HAP-1 (cell line): Measurements from ENCODE around the gene CAMK2D.

ENCODE experiments used
- DNase-seq, 2 experiments: peaks; one replicate each; pipeline ENCODE4 v3.0.0-alpha.2; 2016 to 2020; ENCODE audit warnings: low spot score in 2 of 2
- H3K27me3 ChIP-seq: fragments of 250-450 bp; sonication (Bioruptor Pico); 2 replicates; pipeline ENCODE4 v1.5.1; 2020; ENCODE audit warnings: low read depth, mild to moderate bottlenecking, moderate library complexity
- H3K36me3 ChIP-seq: fragments of 250-450 bp; sonication (Bioruptor Pico); replicated peaks from 2 replicates; pipeline ENCODE4 v1.5.1; 2020; ENCODE audit warnings: mild to moderate bottlenecking
- H3K4me1 ChIP-seq: fragments of 250-450 bp; sonication (Bioruptor Pico); 2 replicates; pipeline ENCODE4 v1.5.1; 2020; ENCODE audit warnings: mild to moderate bottlenecking
- H3K4me3 ChIP-seq: fragments of 250-450 bp; sonication (Bioruptor Pico); 2 replicates; pipeline ENCODE4 v1.5.1; 2020; ENCODE audit warnings: mild to moderate bottlenecking, moderate library complexity
- H3K9me3 ChIP-seq: fragments of 250-450 bp; sonication (Bioruptor Pico); 2 replicates; pipeline ENCODE4 v1.5.1; 2020; ENCODE audit warnings: mild to moderate bottlenecking, moderate library complexity
- in situ Hi-C: fragments of 300-500 bp; cut with MboI; formaldehyde crosslinking; loops from 3 replicates; pipeline ENCODE4 v1.14.3; 2020; ENCODE audit warnings: low sequenced_read_pairs, inconsistent platforms, mixed read lengths

CAMK2D gene

GRCh38 chr4:113420938-113421337 is 340.6 kb downstream of the CAMK2D start:
- no peaks in the 10 kb centered on the region for H3K36me3 ChIP-seq
- H3K9me3 ChIP-seq = peaks cover 6% of the 10 kb centered on the region
- H3K27me3 ChIP-seq = no peaks in the 10 kb centered on the region
- no peak for DNase-seq
- no peaks in the 10 kb centered on the region for H3K4me1 ChIP-seq
- H3K4me3 ChIP-seq = no peak overlapping the region
- in situ Hi-C loops = no loop called here

GRCh38 chr4:113419631-113420030 is 341.9 kb downstream of the CAMK2D start:
- H3K4me3 ChIP-seq = no peak overlapping the region
- DNase-seq = no peak
- no peaks in the 10 kb centered on the region for H3K27me3 ChIP-seq
- H3K36me3 ChIP-seq = no peaks in the 10 kb centered on the region
- in situ Hi-C loops = no loop called here
- H3K9me3 ChIP-seq = peaks cover 6% of the 10 kb centered on the region
- no peaks in the 10 kb centered on the region for H3K4me1 ChIP-seq

GRCh38 chr4:113411496-113411938 is 350.0 kb downstream of the CAMK2D start:
- no peaks in the 10 kb centered on the region for H3K4me1 ChIP-seq
- no peak overlapping the region for H3K4me3 ChIP-seq
- in situ Hi-C loops = no loop called here
- no peaks in the 10 kb centered on the region for H3K9me3 ChIP-seq
- no peak for DNase-seq
- H3K27me3 ChIP-seq = no peaks in the 10 kb centered on the region
- no peaks in the 10 kb centered on the region for H3K36me3 ChIP-seq

GRCh38 chr4:113410686-113411085 is 350.9 kb downstream of the CAMK2D start:
- Histone ChIP-seq H3K27me3 (no peaks in the 10 kb centered on the region), H3K4me1 (no peaks in the 10 kb centered on the region), H3K4me3 (no peak overlapping the region), H3K9me3 (no peaks in the 10 kb centered on the region), H3K36me3 (no peaks in the 10 kb centered on the region)
- no peak for DNase-seq
- in situ Hi-C loops = no loop called here

GRCh38 chr4:113409181-113409580 is 352.4 kb downstream of the CAMK2D start:
- Histone ChIP-seq H3K27me3 (no peaks in the 10 kb centered on the region), H3K9me3 (no peaks in the 10 kb centered on the region), H3K36me3 (no peaks in the 10 kb centered on the region), H3K4me1 (no peaks in the 10 kb centered on the region), H3K4me3 (no peak overlapping the region)
- in situ Hi-C loops = no loop called here
- no peak for DNase-seq

- Histone ChIP-seq H3K27me3 (no peaks in the 10 kb centered on the region), H3K9me3 (no peaks in the 10 kb centered on the region), H3K4me3 (no peak overlapping the region), H3K36me3 (no peaks in the 10 kb centered on the region), H3K4me1 (no peaks in the 10 kb centered on the region)
- in situ Hi-C loops = no loop called here
- no peak for DNase-seq
These were observed 354.1 kb downstream of the CAMK2D start for GRCh38 chr4:113407409-113407808.

GRCh38 chr4:113406723-113407016 is 354.9 kb downstream of the CAMK2D start:
- no peaks in the 10 kb centered on the region for H3K27me3 ChIP-seq
- no peaks in the 10 kb centered on the region for H3K36me3 ChIP-seq
- DNase-seq = no peak
- in situ Hi-C loops = no loop called here
- no peak overlapping the region for H3K4me3 ChIP-seq
- no peaks in the 10 kb centered on the region for H3K4me1 ChIP-seq
- H3K9me3 ChIP-seq = no peaks in the 10 kb centered on the region

GRCh38 chr4:113405874-113406722 is 355.4 kb downstream of the CAMK2D start:
- H3K4me3 ChIP-seq = no peak overlapping the region
- in situ Hi-C loops = no loop called here
- no peak for DNase-seq

GRCh38 chr4:113404841-113405240 is 356.7 kb downstream of the CAMK2D start:
- Histone ChIP-seq H3K27me3 (no peaks in the 10 kb centered on the region), H3K4me1 (no peaks in the 10 kb centered on the region), H3K36me3 (no peaks in the 10 kb centered on the region), H3K4me3 (no peak overlapping the region), H3K9me3 (no peaks in the 10 kb centered on the region)
- in situ Hi-C loops = no loop called here
- no peak for DNase-seq

More at GRCh38 chr4:113405874-113406722, 355.4 kb downstream of the CAMK2D start:
- Histone ChIP-seq H3K9me3 (no peaks in the 10 kb centered on the region), H3K27me3 (no peaks in the 10 kb centered on the region), H3K4me1 (no peaks in the 10 kb centered on the region), H3K36me3 (no peaks in the 10 kb centered on the region)

- H3K36me3 ChIP-seq = no peaks in the 10 kb centered on the region
- no peak for DNase-seq
- no peaks in the 10 kb centered on the region for H3K9me3 ChIP-seq
- H3K4me1 ChIP-seq = no peaks in the 10 kb centered on the region
- no peaks in the 10 kb centered on the region for H3K27me3 ChIP-seq
- in situ Hi-C loops = no loop called here
- no peak overlapping the region for H3K4me3 ChIP-seq
These were observed 357.4 kb downstream of the CAMK2D start for GRCh38 chr4:113404167-113404571.
